H9 (cell line): ENCODE data around the gene CDH16. TPM values are rescaled to one million over a fixed set of nuclear protein-coding genes. Genes with fewer than 3 reads are reported as not detected.
A peak's percentile ranks its signal among the peaks of the same experiment; 100 is the strongest.

Source experiments
- DNase-seq: peaks from one replicate; pipeline ENCODE4 v3.0.0-alpha.2; 2017
- H2AFZ ChIP-seq: one replicate; pipeline ENCODE4 v1.6.1; 2013; ENCODE audit warnings: mild to moderate bottlenecking, low read length, control low read depth, moderate library complexity
- H2AK5ac ChIP-seq: 2 replicates; pipeline ENCODE4 v1.6.1; 2013; ENCODE audit warnings: low read length, control low read depth, mixed read lengths; ENCODE audit not compliant: insufficient read length
- H2BK120ac ChIP-seq: one replicate; pipeline ENCODE4 v1.6.1; 2013; ENCODE audit warnings: low read depth, mild to moderate bottlenecking, low read length, control low read depth, inconsistent platforms; ENCODE audit not compliant: poor library complexity, severe bottlenecking
- H2BK12ac ChIP-seq: 2 replicates; pipeline ENCODE4 v1.6.1; 2013; ENCODE audit warnings: low read length, control low read depth, mixed read lengths, low read depth; ENCODE audit not compliant: insufficient read length
- H2BK15ac ChIP-seq: 2 replicates; pipeline ENCODE4 v1.6.1; 2013; ENCODE audit warnings: low read depth, low read length, control low read depth
- H2BK20ac ChIP-seq: one replicate; pipeline ENCODE4 v1.6.1; 2013; ENCODE audit warnings: low read depth, mild to moderate bottlenecking, low read length, control low read depth, inconsistent platforms; ENCODE audit not compliant: poor library complexity, severe bottlenecking
- H2BK5ac ChIP-seq: 2 replicates; pipeline ENCODE4 v1.6.1; 2013; ENCODE audit warnings: low read length, control low read depth, mixed read lengths; ENCODE audit not compliant: insufficient read length
- H3K14ac ChIP-seq: 2 replicates; pipeline ENCODE4 v1.6.1; 2013; ENCODE audit warnings: low read length, control low read depth; ENCODE audit not compliant: insufficient read depth
- H3K18ac ChIP-seq: 2 replicates; pipeline ENCODE4 v1.6.1; 2013; ENCODE audit warnings: low read depth, mild to moderate bottlenecking, mixed read lengths, low read length, control low read depth; ENCODE audit not compliant: insufficient read length
- H3K23ac ChIP-seq: 2 replicates; pipeline ENCODE4 v1.6.1; 2013; ENCODE audit warnings: low read length, control low read depth, mixed read lengths, low read depth; ENCODE audit not compliant: insufficient read length
- H3K23me2 ChIP-seq: 2 replicates; pipeline ENCODE4 v1.6.1; 2013; ENCODE audit warnings: low read depth, mild to moderate bottlenecking, mixed read lengths, low read length, control low read depth; ENCODE audit not compliant: insufficient read length, poor library complexity, severe bottlenecking
- H3K27ac ChIP-seq: 2 replicates; pipeline ENCODE4 v1.5.1; 2013; ENCODE audit warnings: low read length, control low read depth, mixed read lengths, low read depth; ENCODE audit not compliant: insufficient read length
- H3K27me3 ChIP-seq: 2 replicates; pipeline ENCODE4 v1.6.1; 2013; ENCODE audit warnings: low read length, control low read depth, inconsistent platforms; ENCODE audit not compliant: insufficient read depth
- H3K4ac ChIP-seq: 2 replicates; pipeline ENCODE4 v1.6.1; 2013; ENCODE audit warnings: low read depth, mild to moderate bottlenecking, control low read depth, inconsistent platforms, low read length, moderate library complexity
- H3K4me1 ChIP-seq: 2 replicates; pipeline ENCODE4 v1.6.1; 2013; ENCODE audit warnings: low read length, control low read depth, inconsistent platforms; ENCODE audit not compliant: insufficient read depth
- H3K4me2 ChIP-seq: 2 replicates; pipeline ENCODE4 v1.6.1; 2013; ENCODE audit warnings: low read length, control low read depth, mixed read lengths; ENCODE audit not compliant: insufficient read length, insufficient read depth
- H3K56ac ChIP-seq: 2 replicates; pipeline ENCODE4 v1.6.1; 2013; ENCODE audit warnings: low read depth, mild to moderate bottlenecking, mixed read lengths, low read length, control low read depth; ENCODE audit not compliant: insufficient read length
- H3K79me1 ChIP-seq: 2 replicates; pipeline ENCODE4 v1.6.1; 2013; ENCODE audit warnings: low read depth, mild to moderate bottlenecking, moderate library complexity, low read length, control low read depth, inconsistent platforms; ENCODE audit not compliant: insufficient read depth, poor library complexity, severe bottlenecking
- H3K79me2 ChIP-seq: 2 replicates; pipeline ENCODE4 v1.6.1; 2013; ENCODE audit warnings: low read length, control low read depth, inconsistent platforms; ENCODE audit not compliant: insufficient read depth
- H3K9ac ChIP-seq: 2 replicates; pipeline ENCODE4 v1.6.1; 2013; ENCODE audit warnings: low read length, control low read depth, mixed read lengths; ENCODE audit not compliant: insufficient read length; ENCODE audit errors: extremely low read depth
- H3K9me3 ChIP-seq: one replicate; pipeline ENCODE4 v1.6.1; 2013; ENCODE audit warnings: low read depth, low read length, inconsistent platforms; ENCODE audit not compliant: control insufficient read depth
- H3T11ph ChIP-seq: one replicate; pipeline ENCODE4 v1.6.1; 2013; ENCODE audit warnings: mild to moderate bottlenecking, low read length, control low read depth, inconsistent platforms
- H4K20me1 ChIP-seq: one replicate; pipeline ENCODE4 v1.6.1; 2013; ENCODE audit not compliant: control insufficient read depth, insufficient read length, insufficient read depth
- H4K5ac ChIP-seq: 2 replicates; pipeline ENCODE4 v1.6.1; 2013; ENCODE audit warnings: low read depth, mild to moderate bottlenecking, mixed read lengths, low read length, control low read depth; ENCODE audit not compliant: insufficient read length
- H4K8ac ChIP-seq: replicated peaks from 2 replicates; pipeline ENCODE4 v1.6.1; 2013; ENCODE audit warnings: low read length, control low read depth, mixed read lengths, low read depth; ENCODE audit not compliant: insufficient read length
- H4K91ac ChIP-seq: 2 replicates; pipeline ENCODE4 v1.6.1; 2013; ENCODE audit warnings: low read depth, mild to moderate bottlenecking, moderate library complexity, mixed read lengths, low read length, control low read depth; ENCODE audit not compliant: insufficient read length
- H3K27ac Mint-ChIP-seq, 3 experiments: 2 replicates in 2 of 3; 3 replicates in 1 of 3; pipeline ENCODE4 v1.8.0; 2020 to 2021; ENCODE audit warnings: mixed read lengths in 3 of 3, mild to moderate bottlenecking in 1 of 3, moderate library complexity in 1 of 3
- H3K27me3 Mint-ChIP-seq: 2 replicates; pipeline ENCODE4 v1.8.0; 2021; ENCODE audit warnings: low read depth, mild to moderate bottlenecking, moderate library complexity, mixed read lengths
- H3K36me3 Mint-ChIP-seq, 3 experiments: 2 replicates in 2 of 3; 3 replicates in 1 of 3; pipeline ENCODE4 v1.8.0; 2020 to 2021; ENCODE audit warnings: low read depth in 3 of 3, mixed read lengths in 3 of 3; ENCODE audit not compliant: insufficient read depth in 1 of 3
- H3K4me1 Mint-ChIP-seq, 2 experiments: 2 replicates each; pipeline ENCODE4 v1.8.0; 2020; ENCODE audit warnings: mixed read lengths in 2 of 2
- H3K4me3 Mint-ChIP-seq, 2 experiments: 2 replicates in 1 of 2; 3 replicates in 1 of 2; pipeline ENCODE4 v1.8.0; 2020 to 2021; ENCODE audit warnings: mild to moderate bottlenecking in 2 of 2, mixed read lengths in 2 of 2, moderate library complexity in 1 of 2
- H3K9me3 Mint-ChIP-seq, 2 experiments: 2 replicates in 1 of 2; 3 replicates in 1 of 2; pipeline ENCODE4 v1.8.0; 2020; ENCODE audit warnings: mild to moderate bottlenecking in 2 of 2, mixed read lengths in 2 of 2, moderate library complexity in 1 of 2
- WGBS: extraction: QIAGEN DNeasy Blood & Tissue Kit; methylation state at CpG from one replicate; pipeline ENCODE4 v1.1.7; 2013; ENCODE audit warnings: missing lambda C conversion rate, low lambda C conversion rate, mixed read lengths; ENCODE audit not compliant: insufficient read length; ENCODE audit errors: extremely low coverage; 5-methylcytosine and 5-hydroxymethylcytosine counted together
- total RNA-seq: library from RNA; stranded (reverse); gene quantifications from 2 replicates; pipeline ENCODE4 v1.2.1, GENCODE V29; 2021
- TF ChIP-seq, protein P1 (sequence below): fragments of 200-600 bp; sonication (generic); conservative IDR thresholded peaks from 3 replicates; pipeline ENCODE4 v1.8.0; 2021; ENCODE audit warnings: antibody characterized with exemption, mild to moderate bottlenecking

CDH16 gene
- total RNA-seq, 1 experiment from 2014 or later = not detected

DNA sequence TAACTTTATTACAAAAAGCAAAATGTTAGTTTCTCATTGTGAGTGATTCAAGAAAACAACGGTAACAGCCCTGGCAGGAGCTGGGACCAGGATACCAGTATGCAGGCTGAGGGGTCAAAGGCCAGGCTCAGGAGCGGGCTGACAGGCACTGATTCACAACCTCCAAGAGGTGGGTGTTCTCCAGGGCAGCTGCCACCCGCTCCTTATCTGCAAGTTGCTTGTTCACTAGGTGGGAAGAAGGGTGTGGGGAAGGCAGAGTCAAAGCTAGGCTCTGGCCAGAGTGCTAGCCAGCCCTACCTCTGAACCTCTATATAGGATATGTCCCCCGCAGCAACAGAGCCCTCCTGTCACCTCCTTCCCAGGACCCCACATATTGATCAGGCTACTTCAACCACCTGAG is 13.4 kb upstream of the CDH16 start:
- no peak overlapping the region for H4K5ac ChIP-seq
- H4K20me1 ChIP-seq = no peaks in the 10 kb centered on the region
- WGBS = no CpG with 5 or more reads among the region's 4 CpGs

More for the DNA sequence above, 13.4 kb upstream of the CDH16 start:
- Histone ChIP-seq H3K14ac (no peak overlapping the region), H3K23ac (no peak overlapping the region), H2BK12ac (no peak overlapping the region), H3K27ac (no peak overlapping the region), H3K9me3 (no peaks in the 10 kb centered on the region), H2BK20ac (no peak overlapping the region), H3K18ac (no peak overlapping the region), H2BK120ac (no peak overlapping the region), H2BK15ac (no peak overlapping the region), H2AK5ac (no peak overlapping the region), H3K56ac (no peak overlapping the region), H3K4ac (no peak overlapping the region), H2AFZ (no peak overlapping the region), H2BK5ac (no peak overlapping the region), H3K4me2 (no peak overlapping the region), H3T11ph (no peak overlapping the region), H3K9ac (no peak overlapping the region), H4K8ac (no peak overlapping the region), H4K91ac (no peak overlapping the region), H3K23me2 (peaks cover 16% of the 10 kb centered on the region), H3K79me1 (no peaks in the 10 kb centered on the region), H3K79me2 (no peaks in the 10 kb centered on the region), H3K4me1 (no peaks in the 10 kb centered on the region), H3K27me3 (no peaks in the 10 kb centered on the region)
- Mint-ChIP-seq H3K27me3 (peaks cover 14% of the 10 kb centered on the region), H3K4me1 (peaks cover 24 to 34% of the 10 kb centered on the region in 2 experiments), H3K9me3 (no peaks in the 10 kb centered on the region), H3K36me3 (peaks cover 5 to 15% (median 6%) of the 10 kb centered on the region in 3 experiments), H3K27ac (no peak overlapping the region), H3K4me3 (peak overlapping the region; percentile 96 to 97; a peak in 4 of 5 replicates)
- DNase-seq = no peak
- TF ChIP-seq, protein P1, sequence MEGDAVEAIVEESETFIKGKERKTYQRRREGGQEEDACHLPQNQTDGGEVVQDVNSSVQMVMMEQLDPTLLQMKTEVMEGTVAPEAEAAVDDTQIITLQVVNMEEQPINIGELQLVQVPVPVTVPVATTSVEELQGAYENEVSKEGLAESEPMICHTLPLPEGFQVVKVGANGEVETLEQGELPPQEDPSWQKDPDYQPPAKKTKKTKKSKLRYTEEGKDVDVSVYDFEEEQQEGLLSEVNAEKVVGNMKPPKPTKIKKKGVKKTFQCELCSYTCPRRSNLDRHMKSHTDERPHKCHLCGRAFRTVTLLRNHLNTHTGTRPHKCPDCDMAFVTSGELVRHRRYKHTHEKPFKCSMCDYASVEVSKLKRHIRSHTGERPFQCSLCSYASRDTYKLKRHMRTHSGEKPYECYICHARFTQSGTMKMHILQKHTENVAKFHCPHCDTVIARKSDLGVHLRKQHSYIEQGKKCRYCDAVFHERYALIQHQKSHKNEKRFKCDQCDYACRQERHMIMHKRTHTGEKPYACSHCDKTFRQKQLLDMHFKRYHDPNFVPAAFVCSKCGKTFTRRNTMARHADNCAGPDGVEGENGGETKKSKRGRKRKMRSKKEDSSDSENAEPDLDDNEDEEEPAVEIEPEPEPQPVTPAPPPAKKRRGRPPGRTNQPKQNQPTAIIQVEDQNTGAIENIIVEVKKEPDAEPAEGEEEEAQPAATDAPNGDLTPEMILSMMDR = no peak
